GM12801 (cell line): ENCODE data around the gene DIP2B.

ENCODE experiments used
- CTCF ChIP-seq: IDR thresholded peaks from one replicate; pipeline ENCODE4 v1.5.1; 2011; ENCODE audit warnings: control low read depth; ENCODE audit not compliant: insufficient read length; ENCODE audit errors: extremely low read depth

DIP2B gene

GRCh38 chr12:50589650-50590435, 85.1 kb downstream of the DIP2B start:
- TF ChIP-seq CTCF: no peak

GRCh38 chr12:50590869-50591268, 86.1 kb downstream of the DIP2B start:
- TF ChIP-seq CTCF: no peak

GRCh38 chr12:50595667-50596066, 90.9 kb downstream of the DIP2B start:
- TF ChIP-seq CTCF: no peak

GRCh38 chr12:50597200-50598195, 92.7 kb downstream of the DIP2B start:
- no peak for TF ChIP-seq CTCF

- no peak for TF ChIP-seq CTCF
Observed at GRCh38 chr12:50598321-50598862, 93.6 kb downstream of the DIP2B start.

- no peak for TF ChIP-seq CTCF
Observed at GRCh38 chr12:50599366-50600095, 94.7 kb downstream of the DIP2B start.
